Glutamatergic neuron (in vitro differentiated cells): ENCODE results near the gene NFIX. TPM values are rescaled to one million over a fixed set of nuclear protein-coding genes. Genes with fewer than 3 reads are reported as not detected.

Experiments
- DNase-seq: peaks from one replicate; pipeline ENCODE4 v3.0.0; 2022
- H3K27ac Mint-ChIP-seq: one replicate; pipeline ENCODE4 v1.8.0; 2020; ENCODE audit warnings: mild to moderate bottlenecking, mixed read lengths, inconsistent platforms; ENCODE audit not compliant: unreplicated experiment
- H3K27me3 Mint-ChIP-seq: one replicate; pipeline ENCODE4 v1.8.0; 2020; ENCODE audit warnings: mild to moderate bottlenecking, moderate library complexity, mixed read lengths, inconsistent platforms; ENCODE audit not compliant: unreplicated experiment
- H3K36me3 Mint-ChIP-seq: one replicate; pipeline ENCODE4 v1.8.0; 2020; ENCODE audit warnings: mild to moderate bottlenecking, mixed read lengths, inconsistent platforms; ENCODE audit not compliant: unreplicated experiment
- H3K4me1 Mint-ChIP-seq: one replicate; pipeline ENCODE4 v1.8.0; 2020; ENCODE audit warnings: mild to moderate bottlenecking, low read depth, mixed read lengths, inconsistent platforms; ENCODE audit not compliant: unreplicated experiment
- H3K4me3 Mint-ChIP-seq: one replicate; pipeline ENCODE4 v1.8.0; 2020; ENCODE audit warnings: mild to moderate bottlenecking, mixed read lengths, inconsistent platforms; ENCODE audit not compliant: unreplicated experiment
- H3K9me3 Mint-ChIP-seq: one replicate; pipeline ENCODE4 v1.8.0; 2020; ENCODE audit warnings: mild to moderate bottlenecking, moderate library complexity, mixed read lengths, inconsistent platforms; ENCODE audit not compliant: unreplicated experiment
- total RNA-seq: library from RNA; stranded (reverse); fragmentation: NEBNext Ultra II Directional; extraction: Animal tissue kit (Norgen Biotek cat#: 25700); gene quantifications from one replicate; pipeline ENCODE4 v1.2.1, GENCODE V29; 2021; ENCODE audit not compliant: unreplicated experiment
- TF ChIP-seq, protein P1 (sequence below): fragments of 200-600 bp; sonication (generic); IDR thresholded peaks from one replicate; pipeline ENCODE4 v1.5.0; 2021; ENCODE audit not compliant: partially characterized antibody, unreplicated experiment

The NFIX gene
- total RNA-seq, 1 donor from 2014 or later, result 2.4 TPM

- Mint-ChIP-seq H3K9me3 (peaks cover 10% of the 10 kb centered on the region), H3K27me3 (peaks cover 13% of the 10 kb centered on the region), H3K4me1 (peaks cover 14% of the 10 kb centered on the region), H3K27ac (no peak overlapping the region), H3K36me3 (no peaks in the 10 kb centered on the region), H3K4me3 (no peak overlapping the region)
- no peak for DNase-seq
- TF ChIP-seq, protein P1, sequence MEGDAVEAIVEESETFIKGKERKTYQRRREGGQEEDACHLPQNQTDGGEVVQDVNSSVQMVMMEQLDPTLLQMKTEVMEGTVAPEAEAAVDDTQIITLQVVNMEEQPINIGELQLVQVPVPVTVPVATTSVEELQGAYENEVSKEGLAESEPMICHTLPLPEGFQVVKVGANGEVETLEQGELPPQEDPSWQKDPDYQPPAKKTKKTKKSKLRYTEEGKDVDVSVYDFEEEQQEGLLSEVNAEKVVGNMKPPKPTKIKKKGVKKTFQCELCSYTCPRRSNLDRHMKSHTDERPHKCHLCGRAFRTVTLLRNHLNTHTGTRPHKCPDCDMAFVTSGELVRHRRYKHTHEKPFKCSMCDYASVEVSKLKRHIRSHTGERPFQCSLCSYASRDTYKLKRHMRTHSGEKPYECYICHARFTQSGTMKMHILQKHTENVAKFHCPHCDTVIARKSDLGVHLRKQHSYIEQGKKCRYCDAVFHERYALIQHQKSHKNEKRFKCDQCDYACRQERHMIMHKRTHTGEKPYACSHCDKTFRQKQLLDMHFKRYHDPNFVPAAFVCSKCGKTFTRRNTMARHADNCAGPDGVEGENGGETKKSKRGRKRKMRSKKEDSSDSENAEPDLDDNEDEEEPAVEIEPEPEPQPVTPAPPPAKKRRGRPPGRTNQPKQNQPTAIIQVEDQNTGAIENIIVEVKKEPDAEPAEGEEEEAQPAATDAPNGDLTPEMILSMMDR, result no peak
These were observed 92.7 kb downstream of the NFIX start for GRCh38 chr19:13087795-13088537.

GRCh38 chr19:13089139-13089856 is 94.0 kb downstream of the NFIX start:
- DNase-seq, result no peak
- H3K27me3 Mint-ChIP-seq, result peaks cover 12% of the 10 kb centered on the region
- H3K9me3 Mint-ChIP-seq, result peaks cover 10% of the 10 kb centered on the region

DNA sequence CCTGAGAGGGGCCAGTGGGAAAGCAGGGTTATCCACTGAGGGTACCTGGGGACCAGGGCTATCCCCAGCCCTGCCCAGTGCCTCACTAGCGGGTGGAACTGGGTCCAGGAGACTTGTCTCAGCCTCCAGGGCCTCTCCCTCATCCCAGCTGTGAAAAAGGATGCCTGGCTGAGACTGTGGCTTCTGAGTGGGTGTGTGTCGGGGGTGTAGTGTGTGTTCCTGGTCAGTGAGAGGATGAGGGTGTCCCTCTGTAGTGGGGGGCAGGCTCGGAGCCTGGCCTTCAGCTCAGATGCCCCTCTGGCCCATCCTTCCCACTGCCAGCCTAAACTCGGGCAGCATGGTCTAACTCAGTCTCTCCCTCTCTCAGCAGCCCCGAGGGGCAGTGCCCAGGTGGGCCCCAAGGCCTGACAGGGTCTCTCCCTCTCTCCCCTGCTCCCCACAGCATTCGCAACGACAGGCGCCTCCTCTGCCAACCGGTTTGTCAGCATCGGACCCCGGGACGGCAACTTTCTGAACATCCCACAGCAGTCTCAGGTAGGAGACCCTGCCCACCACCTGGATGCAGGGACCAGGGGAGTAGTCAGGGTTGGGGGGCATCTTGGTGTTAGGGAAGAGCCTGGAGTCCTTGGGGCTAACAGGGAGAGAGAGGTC is 94.7 kb downstream of the NFIX start:
- DNase-seq, result no peak
- H3K36me3 Mint-ChIP-seq, result no peaks in the 10 kb centered on the region
- peaks cover 8% of the 10 kb centered on the region for H3K27me3 Mint-ChIP-seq
- H3K4me1 Mint-ChIP-seq, result peaks cover 9% of the 10 kb centered on the region
- peaks cover 10% of the 10 kb centered on the region for H3K9me3 Mint-ChIP-seq
- TF ChIP-seq, protein P1, result no peak
- H3K4me3 Mint-ChIP-seq, result no peak overlapping the region
- no peak overlapping the region for H3K27ac Mint-ChIP-seq

More at GRCh38 chr19:13089139-13089856, 94.0 kb downstream of the NFIX start:
- no peaks in the 10 kb centered on the region for H3K36me3 Mint-ChIP-seq
- peaks cover 9% of the 10 kb centered on the region for H3K4me1 Mint-ChIP-seq
- H3K4me3 Mint-ChIP-seq, result no peak overlapping the region
- no peak overlapping the region for H3K27ac Mint-ChIP-seq
- TF ChIP-seq, protein P1, result peak; percentile 53

DNA sequence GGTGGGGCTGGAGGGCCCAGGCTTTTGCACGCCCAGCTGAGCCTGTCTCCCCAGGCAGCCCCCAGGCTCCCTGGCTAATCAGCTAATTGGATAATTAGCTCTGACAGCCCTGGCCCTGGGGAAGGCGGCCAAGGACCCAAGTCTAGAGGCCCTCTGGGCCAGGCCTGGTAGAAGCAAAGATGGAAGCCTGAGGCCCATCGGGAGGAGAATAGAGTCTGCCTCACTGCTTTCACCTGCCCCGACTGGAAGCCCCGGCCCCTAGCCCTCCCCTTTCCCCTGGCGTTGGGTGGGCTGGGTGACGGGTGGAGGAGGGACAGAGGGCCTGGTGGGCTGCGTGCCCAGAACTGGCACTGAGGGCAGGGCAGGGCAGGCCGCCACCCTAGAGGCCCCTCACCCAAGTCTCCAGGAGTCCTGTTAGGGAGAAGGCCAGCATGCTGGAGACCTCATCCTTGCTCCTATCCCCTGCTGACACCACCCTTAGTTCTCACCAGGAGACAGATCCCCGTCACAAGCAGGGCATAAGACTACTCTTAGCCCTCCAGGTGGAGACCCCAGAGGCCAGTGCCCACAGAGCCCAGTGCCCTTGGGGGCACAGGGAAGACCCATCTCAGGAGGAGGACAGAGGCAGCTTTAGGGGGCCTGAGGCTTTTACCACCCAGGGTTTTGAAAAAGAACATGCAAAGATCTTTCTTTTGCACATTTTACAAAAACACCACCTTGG is 95.4 kb downstream of the NFIX start:
- Mint-ChIP-seq H3K9me3 (peaks cover 9% of the 10 kb centered on the region), H3K4me3 (no peak overlapping the region), H3K27me3 (peaks cover 8% of the 10 kb centered on the region), H3K4me1 (peaks cover 7% of the 10 kb centered on the region), H3K27ac (no peak overlapping the region), H3K36me3 (no peaks in the 10 kb centered on the region)
- TF ChIP-seq, protein P1, result no peak
- no peak for DNase-seq
